IMR-90 (cell line): ENCODE data around the gene TXNDC11.

Source experiments
- CTCF ChIP-seq: conservative IDR thresholded peaks from 2 replicates; pipeline ENCODE4 v1.5.1; 2012; ENCODE audit warnings: mild to moderate bottlenecking, low read depth, low read length, improper control_type of control experiment
- FOS ChIP-seq: fragments of 150-350 bp; IDR thresholded peaks from 2 replicates; pipeline ENCODE4 v1.6.1; 2016; ENCODE audit warnings: low read depth, low read length
- MAFK ChIP-seq: IDR thresholded peaks from 2 replicates; pipeline ENCODE4 v1.6.1; 2012; ENCODE audit warnings: low read depth, low read length, improper control_type of control experiment
- MAZ ChIP-seq: IDR thresholded peaks from 2 replicates; pipeline ENCODE4 v1.6.1; 2012; ENCODE audit warnings: low read depth, mild to moderate bottlenecking, low read length, improper control_type of control experiment, moderate library complexity, borderline replicate concordance
- POLR2A ChIP-seq: IDR thresholded peaks from 2 replicates; pipeline ENCODE4 v1.6.1; 2012; ENCODE audit warnings: mild to moderate bottlenecking, low read depth, low read length
- RAD21 ChIP-seq: IDR thresholded peaks from 2 replicates; pipeline ENCODE4 v1.6.1; 2012; ENCODE audit warnings: low read length, improper control_type of control experiment
- USF2 ChIP-seq: fragments of 150-350 bp; IDR thresholded peaks from 2 replicates; pipeline ENCODE4 v1.6.1; 2017; ENCODE audit warnings: mild to moderate bottlenecking, antibody characterized with exemption, low read length, low read depth

GRCh38 chr16:11649276-11649675 is 93.4 kb downstream of the TXNDC11 start:
- TF ChIP-seq CTCF (no peak), USF2 (no peak), FOS (no peak), POLR2A (no peak), RAD21 (no peak), MAZ (no peak), MAFK (no peak)
